Loucy (cell line): ENCODE data around the gene HBS1L.

Experiments used
- H2AFZ ChIP-seq: fragments of 200-600 bp; sonication (generic); 2 replicates; pipeline ENCODE4 v1.6.0; 2016; ENCODE audit warnings: antibody characterized with exemption, mild to moderate bottlenecking, low read length, moderate library complexity
- H3F3A ChIP-seq: fragments of 200-600 bp; 2 replicates; pipeline ENCODE4 v1.6.0; 2016; ENCODE audit warnings: antibody characterized with exemption, low read depth, mild to moderate bottlenecking
- H3K27me3 ChIP-seq: fragments of 200-600 bp; sonication (generic); 2 replicates; pipeline ENCODE4 v1.6.1; 2014; ENCODE audit warnings: low read length, mild to moderate bottlenecking; ENCODE audit not compliant: insufficient read depth, poor library complexity, severe bottlenecking
- H3K36me3 ChIP-seq: fragments of 200-600 bp; sonication (generic); 2 replicates; pipeline ENCODE4 v1.6.1; 2016; ENCODE audit warnings: low read length; ENCODE audit not compliant: insufficient read depth
- H3K4me1 ChIP-seq: fragments of 200-600 bp; sonication (generic); 2 replicates; pipeline ENCODE4 v1.5.1; 2014; ENCODE audit warnings: low read length, mild to moderate bottlenecking; ENCODE audit not compliant: insufficient read depth, poor library complexity, severe bottlenecking
- H3K4me2 ChIP-seq: fragments of 200-600 bp; sonication (generic); 2 replicates; pipeline ENCODE4 v1.6.0; 2014; ENCODE audit warnings: antibody characterized with exemption, low read length, low read depth, mild to moderate bottlenecking; ENCODE audit not compliant: poor library complexity, severe bottlenecking
- H3K4me3 ChIP-seq: fragments of 200-600 bp; sonication (generic); 2 replicates; pipeline ENCODE4 v1.5.1; 2014; ENCODE audit warnings: low read length, mild to moderate bottlenecking, mixed read lengths; ENCODE audit not compliant: poor library complexity, severe bottlenecking
- H3K79me2 ChIP-seq: fragments of 200-600 bp; sonication (generic); 2 replicates; pipeline ENCODE4 v1.6.1; 2014; ENCODE audit warnings: low read length; ENCODE audit not compliant: insufficient read depth
- H3K9ac ChIP-seq: fragments of 200-600 bp; sonication (generic); 2 replicates; pipeline ENCODE4 v1.6.0; 2014; ENCODE audit warnings: mild to moderate bottlenecking, low read depth, low read length, moderate library complexity; ENCODE audit not compliant: poor library complexity, severe bottlenecking
- H3K9me2 ChIP-seq: fragments of 200-600 bp; sonication (generic); replicated peaks from 2 replicates; pipeline ENCODE4 v1.6.1; 2016; ENCODE audit warnings: low read depth, low read length, mixed read lengths
- H3K9me3 ChIP-seq: fragments of 200-600 bp; sonication (generic); 2 replicates; pipeline ENCODE4 v1.6.1; 2014; ENCODE audit warnings: mild to moderate bottlenecking, antibody characterized with exemption, low read length, low read depth; ENCODE audit not compliant: insufficient read depth
- H4K20me1 ChIP-seq: fragments of 200-600 bp; sonication (generic); 2 replicates; pipeline ENCODE4 v1.6.0; 2014; ENCODE audit warnings: antibody characterized with exemption, low read length, mild to moderate bottlenecking; ENCODE audit not compliant: insufficient read depth, poor library complexity, severe bottlenecking
- CTCF ChIP-seq: fragments of 200-600 bp; sonication (generic); conservative IDR thresholded peaks from 2 replicates; pipeline ENCODE4 v1.5.1; 2014; ENCODE audit warnings: mild to moderate bottlenecking, antibody characterized with exemption, low read length
- EZH2phosphoT487 ChIP-seq: fragments of 200-600 bp; IDR thresholded peaks from 2 replicates; pipeline ENCODE4 v1.6.1; 2018; ENCODE audit warnings: antibody characterized with exemption, mild to moderate bottlenecking, moderate library complexity, borderline replicate concordance

Gene HBS1L

GRCh38 chr6:135048915-135049314, 5.7 kb downstream of the HBS1L start:
- peaks cover 99% of the 10 kb centered on the region for H3K79me2 ChIP-seq
- no peak for TF ChIP-seq CTCF
- TF ChIP-seq EZH2phosphoT487: no peak
- peaks cover 11% of the 10 kb centered on the region for H3F3A ChIP-seq
- peaks cover 18% of the 10 kb centered on the region for H3K36me3 ChIP-seq
- no peaks in the 10 kb centered on the region for H3K9me2 ChIP-seq
- peaks cover 77% of the 10 kb centered on the region for H3K4me1 ChIP-seq
- no peak overlapping the region for H3K9ac ChIP-seq
- no peaks in the 10 kb centered on the region for H3K27me3 ChIP-seq
- H3K4me2 ChIP-seq: peak overlapping the region; percentile 75
- H2AFZ ChIP-seq: no peak overlapping the region
- no peaks in the 10 kb centered on the region for H3K9me3 ChIP-seq
- peaks cover 85% of the 10 kb centered on the region for H4K20me1 ChIP-seq
- peak overlapping the region; percentile 28 for H3K4me3 ChIP-seq

- H3K9ac ChIP-seq: no peak overlapping the region
- peaks cover 29% of the 10 kb centered on the region for H3K36me3 ChIP-seq
- no peaks in the 10 kb centered on the region for H3K9me2 ChIP-seq
- peak overlapping the region; percentile 75 for H3K4me2 ChIP-seq
- TF ChIP-seq CTCF: no peak
- no peak for TF ChIP-seq EZH2phosphoT487
- no peaks in the 10 kb centered on the region for H3K27me3 ChIP-seq
- H3K9me3 ChIP-seq: no peaks in the 10 kb centered on the region
- peaks cover 99% of the 10 kb centered on the region for H3K79me2 ChIP-seq
- peaks cover 88% of the 10 kb centered on the region for H4K20me1 ChIP-seq
- peak overlapping the region; percentile 48 for H3K4me3 ChIP-seq
- no peak overlapping the region for H2AFZ ChIP-seq
- peaks cover 74% of the 10 kb centered on the region for H3K4me1 ChIP-seq
- peaks cover 11% of the 10 kb centered on the region for H3F3A ChIP-seq
These were observed 7.3 kb downstream of the HBS1L start for GRCh38 chr6:135047336-135047735.

GRCh38 chr6:135046912-135047311, 7.7 kb downstream of the HBS1L start:
- H3K27me3 ChIP-seq: no peaks in the 10 kb centered on the region
- peaks cover 31% of the 10 kb centered on the region for H3K36me3 ChIP-seq
- H3K4me3 ChIP-seq: peak overlapping the region; percentile 48
- H2AFZ ChIP-seq: no peak overlapping the region
- H3F3A ChIP-seq: peaks cover 11% of the 10 kb centered on the region
- no peaks in the 10 kb centered on the region for H3K9me3 ChIP-seq
- H3K79me2 ChIP-seq: peaks cover 99% of the 10 kb centered on the region
- H3K4me2 ChIP-seq: peak overlapping the region; percentile 75
- no peak for TF ChIP-seq CTCF
- TF ChIP-seq EZH2phosphoT487: no peak
- no peaks in the 10 kb centered on the region for H3K9me2 ChIP-seq
- H3K9ac ChIP-seq: no peak overlapping the region
- H3K4me1 ChIP-seq: peaks cover 70% of the 10 kb centered on the region
- peaks cover 88% of the 10 kb centered on the region for H4K20me1 ChIP-seq
